ENCODE results near the gene TXNRD3.

Gene TXNRD3

GRCh38 chr3:126654571-126655383, at the start of gene TXNRD3:
Gene TXNRD3 (minus strand): TSS chr3:126655124.
- peak in 1 of 2 experiments; percentile 13 for DNase-seq (ENCODE audit: low read depth in 2 of 2)

DNA sequence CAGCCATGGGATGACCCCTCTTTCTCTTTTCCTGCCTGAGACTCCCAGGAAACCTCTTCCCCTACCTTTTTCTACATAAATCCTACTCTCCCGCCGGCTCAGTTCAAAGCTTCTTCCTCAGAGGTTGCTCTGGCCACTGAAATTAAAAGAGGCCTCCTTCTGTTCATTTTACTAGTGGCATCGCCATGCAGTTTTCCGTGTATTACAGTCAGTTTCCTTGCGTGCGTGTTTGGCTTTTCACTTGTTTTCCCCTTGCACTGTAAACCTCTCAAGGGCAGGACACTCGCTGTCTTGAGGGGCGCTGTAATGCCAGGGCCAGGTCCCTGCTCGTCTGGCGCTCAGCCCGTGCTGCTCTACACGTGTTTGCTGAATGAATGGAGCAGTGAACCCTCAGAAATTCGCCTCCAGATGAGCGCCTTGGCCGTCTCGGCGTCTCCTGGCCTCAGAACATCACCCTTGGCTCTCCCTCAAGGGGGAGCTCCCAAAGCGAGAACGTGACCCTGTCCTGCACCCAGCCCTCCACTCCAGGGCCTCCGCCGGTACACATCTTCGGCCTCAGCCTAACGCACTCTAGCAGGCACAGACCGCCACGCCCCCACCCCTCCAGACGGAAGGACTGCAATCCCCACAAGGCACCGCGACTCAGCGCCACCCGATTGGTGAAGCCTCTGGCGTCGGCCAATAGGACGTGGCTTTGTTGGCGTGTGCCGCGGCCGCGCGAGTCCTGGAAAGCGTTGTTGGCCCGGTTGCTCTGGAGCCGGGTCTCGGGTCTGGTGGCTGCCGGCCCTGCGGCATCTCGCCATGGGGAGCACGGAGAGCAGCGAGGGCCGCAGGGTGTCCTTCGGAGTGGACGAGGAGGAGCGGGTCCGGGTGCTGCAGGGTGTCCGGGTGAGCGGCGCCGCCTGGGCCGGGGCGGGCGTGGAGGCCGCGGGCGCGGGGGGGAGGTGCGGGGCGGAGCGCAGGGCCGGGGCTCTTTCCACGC, 48.9 kb upstream of the TXNRD3 start, which contains the start of gene CHCHD6:
Gene CHCHD6 (plus strand): TSS at position 729 of the 982 bp plus-strand sequence. CDS start 73 bp downstream, at position 802.
- peak; percentile 87 for DNase-seq (ENCODE audit: low read depth in 2 of 2)

- no peak for DNase-seq (ENCODE audit: low read depth in 2 of 2)
Measured at GRCh38 chr3:126699011-126699410, 44.1 kb upstream of the TXNRD3 start.

DNA sequence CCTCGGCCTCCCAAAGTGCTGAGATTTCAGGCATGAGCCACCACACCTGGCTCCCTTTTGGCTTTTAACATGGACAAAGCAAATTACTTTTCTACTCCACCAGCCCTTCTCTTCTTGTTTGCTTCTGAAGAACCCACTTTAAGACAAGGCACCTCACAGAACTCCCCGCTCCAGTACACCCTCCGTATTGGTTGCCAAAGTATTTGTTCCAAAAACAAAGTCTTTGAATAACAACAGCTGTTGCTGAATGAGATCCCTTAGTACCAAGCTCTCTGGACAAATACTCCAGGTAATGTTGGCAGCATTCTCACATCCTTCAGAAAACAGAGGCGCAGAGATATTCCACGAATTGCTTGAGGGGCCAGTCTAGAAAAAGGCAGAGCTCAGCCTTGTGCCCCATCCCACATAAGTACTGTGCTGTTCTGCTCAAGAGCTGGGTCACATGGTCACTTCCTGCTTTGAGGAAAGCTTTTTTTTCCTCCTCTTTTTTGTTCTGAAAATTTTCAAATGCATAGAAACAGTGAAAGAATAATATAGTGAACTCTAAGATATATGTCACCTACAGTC, 41.9 kb upstream of the TXNRD3 start:
- no peak for DNase-seq (ENCODE audit: low read depth in 2 of 2)

GRCh38 chr3:126693921-126694320, 39.0 kb upstream of the TXNRD3 start:
- no peak for DNase-seq (ENCODE audit: low read depth in 2 of 2)

DNA sequence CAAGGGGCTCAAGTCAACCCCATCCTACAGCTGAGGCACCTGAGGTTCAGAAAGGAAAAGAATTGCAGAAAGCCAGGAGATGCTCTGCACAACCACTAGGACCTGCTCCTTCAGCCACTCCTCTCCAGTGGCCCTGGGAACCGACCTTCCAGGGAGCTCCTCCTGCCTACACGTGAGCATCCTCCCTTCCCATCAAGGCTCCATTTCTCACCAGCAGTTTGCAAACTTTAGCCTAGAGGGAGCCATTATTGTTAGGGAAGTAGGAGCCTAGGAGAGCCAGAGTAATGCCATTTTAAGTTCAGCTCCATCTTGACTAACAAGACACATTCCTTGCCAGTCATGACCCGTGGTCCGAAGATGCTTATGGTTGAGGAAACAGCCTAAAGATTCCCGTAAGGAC, 37.9 kb upstream of the TXNRD3 start:
- DNase-seq (ENCODE audit: low read depth in 2 of 2), result no peak

DNA sequence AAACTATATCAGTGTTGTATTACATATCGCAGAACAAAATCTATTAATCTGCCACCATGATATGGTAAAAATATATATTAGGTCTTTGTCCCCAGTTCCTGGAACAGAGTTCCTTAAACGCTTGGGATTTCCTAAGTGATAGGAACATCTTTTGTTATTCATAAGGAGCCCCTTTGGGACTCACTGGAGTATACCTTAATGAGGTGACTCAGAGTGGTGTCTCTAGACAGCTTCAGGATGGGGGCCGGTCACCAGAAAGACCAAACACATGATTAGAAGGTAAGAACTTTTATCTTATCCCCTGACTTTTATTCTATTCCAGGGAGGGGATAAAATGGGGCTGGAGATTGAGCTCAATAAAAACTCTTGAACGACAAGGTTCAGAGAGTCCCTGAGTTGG, 36.8 kb upstream of the TXNRD3 start:
- DNase-seq (ENCODE audit: low read depth in 2 of 2), result no peak

GRCh38 chr3:126685493-126685892, 30.6 kb upstream of the TXNRD3 start:
- DNase-seq (ENCODE audit: low read depth in 2 of 2), result no peak

- no peak for DNase-seq (ENCODE audit: low read depth in 2 of 2)
Measured at GRCh38 chr3:126685021-126685420, 30.1 kb upstream of the TXNRD3 start.

- DNase-seq (ENCODE audit: low read depth in 2 of 2), result no peak
Measured at GRCh38 chr3:126684218-126684751, 29.4 kb upstream of the TXNRD3 start.

GRCh38 chr3:126683069-126683468, 28.1 kb upstream of the TXNRD3 start:
- DNase-seq (ENCODE audit: low read depth in 2 of 2), result no peak

GRCh38 chr3:126682009-126682408, 27.1 kb upstream of the TXNRD3 start:
- DNase-seq (ENCODE audit: low read depth in 2 of 2), result no peak

DNA sequence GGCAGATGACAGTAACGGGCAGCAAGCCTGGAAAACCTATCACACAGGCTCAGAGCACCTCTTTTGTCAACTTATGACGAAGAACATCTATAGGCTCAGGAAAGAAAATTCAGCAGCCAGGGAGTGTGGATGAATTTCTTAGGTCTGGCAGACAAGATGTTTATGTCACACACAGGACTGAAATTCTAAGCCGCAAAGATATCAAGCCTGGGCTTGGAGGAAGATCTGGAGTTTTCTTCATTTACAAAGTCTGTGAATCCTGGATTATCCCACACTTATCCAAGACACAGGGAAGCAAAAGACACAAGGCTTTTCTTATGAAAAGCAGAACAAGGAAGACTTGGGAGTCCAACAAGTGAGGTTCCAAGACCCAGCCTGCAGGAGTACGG, 25.7 kb upstream of the TXNRD3 start:
- DNase-seq (ENCODE audit: low read depth in 2 of 2), result no peak

GRCh38 chr3:126679831-126680666, 25.1 kb upstream of the TXNRD3 start:
- DNase-seq (ENCODE audit: low read depth in 2 of 2), result no peak

DNA sequence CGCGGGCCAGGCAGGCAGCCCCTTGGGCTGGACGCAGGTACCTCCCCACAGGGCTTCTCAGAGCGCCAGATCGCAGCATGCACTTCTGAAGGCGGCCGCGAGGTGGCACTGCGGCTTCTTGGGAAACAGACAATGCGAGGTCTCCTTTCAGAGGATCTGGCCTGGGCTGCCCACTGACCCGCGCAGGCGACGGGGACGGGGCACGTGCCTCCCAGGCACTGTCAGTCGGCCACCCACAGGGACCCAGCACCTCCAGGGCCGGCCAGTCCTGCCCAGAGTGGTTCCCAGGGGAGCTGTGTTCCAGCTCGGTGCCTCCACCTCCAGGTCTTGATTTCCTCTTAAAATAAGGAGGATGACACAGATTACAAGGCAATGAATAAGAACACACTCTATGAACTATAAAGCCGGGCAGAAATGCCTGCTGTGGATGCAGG, 24.4 kb upstream of the TXNRD3 start:
- DNase-seq (ENCODE audit: low read depth in 2 of 2), result peak; percentile 25 to 31

GRCh38 chr3:126678693-126679317, 23.9 kb upstream of the TXNRD3 start:
- no peak for DNase-seq (ENCODE audit: low read depth in 2 of 2)

DNA sequence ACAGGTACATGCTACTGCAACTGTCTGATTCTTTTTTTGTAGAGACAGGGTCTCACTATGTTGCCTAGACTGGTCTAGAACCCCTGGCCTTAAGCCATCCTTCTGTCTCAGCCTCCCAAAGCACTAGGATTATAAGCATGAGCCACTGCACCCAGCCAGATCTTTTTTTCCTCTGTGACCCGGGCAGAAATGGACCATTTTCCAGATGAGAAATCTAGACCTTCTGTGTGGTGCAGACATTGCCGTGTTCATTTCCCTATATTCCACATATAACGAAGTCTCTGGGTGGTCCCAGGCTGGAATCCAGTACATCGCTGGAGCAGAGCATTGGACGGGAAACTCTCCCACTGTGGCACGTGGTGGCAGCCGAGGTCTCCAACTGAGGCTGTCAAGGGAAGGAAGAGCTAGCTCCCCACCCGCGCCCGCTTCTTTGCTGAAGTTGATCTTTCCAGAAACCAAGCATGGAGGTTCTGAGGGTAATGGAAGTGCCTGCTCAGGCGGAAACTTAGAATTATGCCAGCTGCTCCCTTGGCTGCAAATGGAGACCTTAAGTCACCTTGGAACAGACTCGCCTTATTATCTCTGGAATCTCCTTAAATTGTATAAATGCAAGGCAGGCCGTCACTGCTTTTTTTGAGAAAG, 23.1 kb upstream of the TXNRD3 start:
- no peak for DNase-seq (ENCODE audit: low read depth in 2 of 2)

DNA sequence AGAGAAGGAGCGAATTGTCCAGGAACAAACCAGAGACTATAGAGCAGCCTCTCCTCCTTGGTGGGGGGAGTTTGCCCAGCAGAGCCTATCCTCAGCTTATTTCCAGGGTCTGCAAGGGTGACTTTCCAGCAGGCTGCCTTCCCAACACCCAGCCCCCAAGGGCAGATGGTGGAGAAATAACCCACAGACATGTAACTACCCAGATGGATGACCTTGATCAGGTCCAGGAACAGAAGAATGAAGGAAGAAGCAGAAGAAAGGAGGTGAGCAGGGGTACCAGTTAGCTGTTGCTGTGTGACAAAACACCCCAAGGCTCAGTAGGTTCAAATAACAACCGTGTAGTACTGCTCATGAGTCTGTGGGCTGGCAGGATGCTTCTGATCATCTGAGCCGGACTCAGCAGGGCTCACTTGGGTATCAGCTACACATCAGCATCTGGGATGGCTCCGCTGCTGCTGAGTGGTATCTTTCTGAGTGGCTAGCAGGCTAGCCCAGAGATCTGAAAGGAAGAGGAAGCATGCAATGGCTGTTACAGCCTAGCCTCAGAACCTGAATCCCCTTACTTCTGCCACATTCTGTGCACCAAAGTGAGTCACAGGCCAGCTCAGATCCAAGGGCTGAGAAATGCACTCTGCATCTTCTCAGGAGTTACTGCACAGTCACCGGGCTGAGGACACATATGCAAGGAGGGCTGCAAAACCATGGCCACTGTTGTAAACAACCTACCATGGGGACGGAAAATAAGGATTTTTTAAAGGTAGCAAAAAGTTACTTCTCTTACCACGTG, 22.2 kb upstream of the TXNRD3 start:
- no peak for DNase-seq (ENCODE audit: low read depth in 2 of 2)

DNA sequence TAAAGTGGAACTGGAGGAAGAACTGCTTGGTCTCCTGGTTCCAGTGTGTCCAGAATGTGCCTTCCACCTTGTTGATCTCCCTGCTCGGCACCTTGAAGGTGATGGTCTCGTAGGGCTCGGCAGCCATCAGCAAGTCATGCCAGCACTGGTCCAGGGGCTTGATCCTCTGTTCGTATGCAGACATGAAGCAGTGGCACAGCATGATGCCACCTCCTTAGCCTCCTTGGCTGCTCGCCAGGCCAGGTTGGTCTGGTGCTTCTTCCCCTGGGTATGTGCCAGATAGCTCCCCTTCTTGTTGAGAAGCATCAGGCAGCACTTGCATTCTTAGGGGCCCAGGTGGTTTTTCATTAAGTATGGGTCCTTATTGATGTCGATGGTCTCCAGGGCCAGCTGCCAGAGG, 17.8 kb upstream of the TXNRD3 start:
- DNase-seq (ENCODE audit: low read depth in 2 of 2), result no peak
